ACC112 (cell line): ENCODE results near the gene ANKS1B.

ENCODE experiments used
- H2AFZ ChIP-seq: fragments of 200-600 bp; sonication (generic); one replicate; pipeline ENCODE4 v1.6.0; 2017; ENCODE audit warnings: antibody characterized with exemption, low read length; ENCODE audit not compliant: unreplicated experiment
- H3K27ac ChIP-seq: fragments of 200-600 bp; sonication (generic); 2 replicates; pipeline ENCODE4 v1.5.1; 2014; ENCODE audit warnings: low read depth, mild to moderate bottlenecking, antibody characterized with exemption, low read length, moderate library complexity
- H3K27me3 ChIP-seq: fragments of 200-600 bp; sonication (generic); 2 replicates; pipeline ENCODE4 v1.6.1; 2014; ENCODE audit warnings: mild to moderate bottlenecking, antibody characterized with exemption, low read length, moderate library complexity, mixed read lengths; ENCODE audit not compliant: insufficient read depth
- H3K36me3 ChIP-seq: fragments of 200-600 bp; sonication (generic); 2 replicates; pipeline ENCODE4 v1.6.1; 2016; ENCODE audit warnings: mild to moderate bottlenecking, antibody characterized with exemption, low read length, moderate library complexity, mixed read lengths; ENCODE audit not compliant: insufficient read depth
- H3K4me1 ChIP-seq: fragments of 200-600 bp; sonication (generic); one replicate; pipeline ENCODE4 v1.6.1; 2016; ENCODE audit warnings: low read length, mixed read lengths; ENCODE audit not compliant: insufficient read depth, unreplicated experiment, control insufficient read depth
- H3K4me3 ChIP-seq: fragments of 200-600 bp; sonication (generic); 2 replicates; pipeline ENCODE4 v1.5.1; 2014; ENCODE audit warnings: mild to moderate bottlenecking, low read depth, low read length
- H3K79me2 ChIP-seq: fragments of 200-600 bp; sonication (generic); one replicate; pipeline ENCODE4 v1.6.0; 2016; ENCODE audit warnings: low read length; ENCODE audit not compliant: control insufficient read depth, unreplicated experiment, insufficient read depth

The ANKS1B gene

DNA sequence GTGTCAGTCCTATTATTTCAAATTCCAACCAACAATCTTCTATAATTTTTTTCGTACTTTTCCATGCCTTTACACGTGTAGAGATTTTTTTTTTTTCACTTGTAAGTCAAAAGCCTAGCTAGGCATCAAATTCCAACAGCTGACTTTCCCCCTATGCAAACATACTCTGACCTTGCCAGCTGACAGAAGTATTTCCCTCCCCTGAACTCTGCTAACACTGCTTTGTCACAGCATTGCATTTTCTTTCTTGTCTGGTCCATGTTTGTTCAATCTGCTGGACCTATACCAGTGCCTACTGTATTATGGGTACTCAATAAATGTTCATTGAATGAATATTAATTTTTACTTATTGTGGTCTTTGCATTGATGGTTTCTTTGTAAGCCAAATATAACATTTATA lies 772.5 kb downstream of the ANKS1B start:
- no peak overlapping the region for H2AFZ ChIP-seq
- no peaks in the 10 kb centered on the region for H3K27me3 ChIP-seq
- H3K4me1 ChIP-seq, result no peaks in the 10 kb centered on the region
- no peak overlapping the region for H3K27ac ChIP-seq
- no peaks in the 10 kb centered on the region for H3K79me2 ChIP-seq
- H3K36me3 ChIP-seq, result no peaks in the 10 kb centered on the region
- H3K4me3 ChIP-seq, result no peak overlapping the region

DNA sequence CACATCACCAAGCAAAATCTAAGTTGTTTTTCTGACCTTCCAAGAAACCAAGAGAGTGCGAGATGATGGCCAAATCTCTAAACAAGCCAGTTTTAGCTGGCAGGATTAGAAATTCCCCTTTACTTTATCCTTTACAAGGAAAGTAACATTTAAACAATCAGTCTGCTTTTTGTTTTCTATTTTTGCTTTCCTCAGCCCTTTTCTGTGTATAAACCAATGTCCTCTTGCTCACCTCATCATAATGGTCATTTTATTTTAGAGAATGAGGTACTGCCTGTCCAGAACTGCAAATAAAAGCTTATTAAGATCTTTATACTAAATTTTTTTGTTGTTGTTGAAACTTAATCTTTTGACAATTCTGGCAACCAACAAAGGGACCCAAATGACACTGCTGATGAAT lies 779.6 kb downstream of the ANKS1B start:
- H3K79me2 ChIP-seq, result no peaks in the 10 kb centered on the region

DNA sequence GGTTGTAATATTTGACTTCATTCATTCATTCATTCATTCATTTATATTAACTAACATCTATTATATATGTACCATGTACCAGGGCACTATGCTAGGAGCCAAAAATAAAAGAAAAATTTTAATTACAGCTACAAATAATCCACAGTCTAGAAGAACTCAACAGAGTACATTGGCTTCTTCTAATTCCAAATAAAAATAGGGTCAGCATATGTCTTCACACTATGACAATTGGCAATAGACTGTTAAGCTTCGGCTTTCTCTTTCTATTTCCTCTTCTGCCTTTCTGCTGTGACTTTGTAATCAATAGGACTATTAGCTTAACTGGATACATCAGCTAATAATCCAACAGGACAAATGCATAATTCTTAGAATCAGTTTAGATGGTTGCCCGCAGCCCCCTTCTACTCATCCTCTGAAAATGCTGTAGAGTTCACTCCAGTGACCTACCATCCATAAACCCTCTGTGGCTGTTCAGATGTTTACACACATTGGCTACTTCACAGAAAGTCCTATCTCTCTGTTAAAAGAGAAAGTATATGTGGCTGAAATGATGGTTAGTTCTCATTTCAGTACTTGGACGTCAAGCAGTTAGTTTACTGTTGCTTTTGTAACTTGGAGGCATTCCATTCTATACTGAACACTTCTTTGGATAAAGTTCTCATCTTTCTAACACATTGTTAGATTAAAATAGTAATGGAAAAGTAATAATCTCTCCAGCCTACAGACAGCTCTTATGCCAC lies 782.7 kb downstream of the ANKS1B start:
- Histone ChIP-seq H3K27me3 (no peaks in the 10 kb centered on the region), H3K79me2 (no peaks in the 10 kb centered on the region), H3K27ac (no peak overlapping the region), H3K4me3 (no peak overlapping the region), H3K36me3 (no peaks in the 10 kb centered on the region), H2AFZ (no peak overlapping the region), H3K4me1 (no peaks in the 10 kb centered on the region)

More for the DNA sequence above, 779.6 kb downstream of the ANKS1B start:
- Histone ChIP-seq H3K4me1 (no peaks in the 10 kb centered on the region), H2AFZ (no peak overlapping the region), H3K36me3 (no peaks in the 10 kb centered on the region), H3K27ac (no peak overlapping the region), H3K4me3 (no peak overlapping the region), H3K27me3 (no peaks in the 10 kb centered on the region)

DNA sequence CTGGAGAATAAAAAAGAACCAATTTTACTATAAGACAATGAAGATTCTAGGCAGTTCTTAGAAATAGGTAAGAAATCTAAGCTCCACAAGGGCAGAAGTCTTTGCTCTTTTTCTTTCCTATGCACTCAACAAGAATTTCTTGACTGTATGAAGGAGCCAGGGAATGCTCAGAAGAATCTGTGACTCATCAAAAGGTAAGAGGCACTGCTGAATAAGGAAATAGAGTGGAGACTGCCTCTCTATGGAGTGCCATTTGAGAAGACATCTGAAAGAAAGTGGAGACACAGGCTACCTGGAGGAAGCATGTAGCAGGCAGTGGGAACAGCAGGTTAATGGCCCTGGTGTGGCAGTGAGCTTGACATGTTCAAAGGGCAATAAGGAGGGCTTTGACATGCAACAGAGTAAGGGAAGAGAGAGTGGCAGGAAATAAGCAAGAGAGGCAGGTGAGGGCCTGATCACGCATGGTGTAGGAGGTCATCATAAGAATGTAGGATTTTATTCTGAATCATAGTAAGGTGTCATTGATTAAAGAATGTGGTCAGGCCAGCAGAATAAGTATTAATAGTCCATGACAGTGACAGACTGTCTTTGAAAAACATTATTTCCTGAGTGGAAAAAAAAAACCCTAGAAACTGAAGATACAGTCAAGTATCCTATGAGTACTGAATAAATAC lies 783.9 kb downstream of the ANKS1B start:
- no peaks in the 10 kb centered on the region for H3K4me1 ChIP-seq
- H3K27ac ChIP-seq, result no peak overlapping the region
- no peak overlapping the region for H2AFZ ChIP-seq
- no peaks in the 10 kb centered on the region for H3K79me2 ChIP-seq
- no peaks in the 10 kb centered on the region for H3K27me3 ChIP-seq
- H3K36me3 ChIP-seq, result no peaks in the 10 kb centered on the region
- no peak overlapping the region for H3K4me3 ChIP-seq

DNA sequence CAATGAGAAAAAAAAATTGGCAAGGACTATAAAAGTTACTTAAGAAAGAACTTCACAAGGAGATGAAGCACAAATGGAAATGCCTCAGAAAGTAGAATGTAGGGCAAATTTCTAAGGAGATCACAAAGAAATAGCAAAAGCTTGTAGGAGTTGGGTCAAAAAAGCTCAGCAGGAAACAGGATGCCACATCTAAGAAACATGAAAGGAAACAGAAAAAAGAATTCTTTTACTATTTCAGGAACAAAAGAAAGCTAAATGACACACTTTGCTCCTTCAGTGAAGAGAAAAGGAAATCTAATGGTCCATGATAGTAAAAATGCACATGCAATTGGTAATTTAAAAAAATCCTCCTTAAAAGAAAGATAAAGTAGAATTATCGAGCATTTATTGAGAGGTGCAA lies 789.3 kb downstream of the ANKS1B start:
- H3K27ac ChIP-seq, result no peak overlapping the region
- no peaks in the 10 kb centered on the region for H3K79me2 ChIP-seq
- H2AFZ ChIP-seq, result no peak overlapping the region
- H3K36me3 ChIP-seq, result no peaks in the 10 kb centered on the region
- no peak overlapping the region for H3K4me3 ChIP-seq
- H3K27me3 ChIP-seq, result no peaks in the 10 kb centered on the region
- no peaks in the 10 kb centered on the region for H3K4me1 ChIP-seq

DNA sequence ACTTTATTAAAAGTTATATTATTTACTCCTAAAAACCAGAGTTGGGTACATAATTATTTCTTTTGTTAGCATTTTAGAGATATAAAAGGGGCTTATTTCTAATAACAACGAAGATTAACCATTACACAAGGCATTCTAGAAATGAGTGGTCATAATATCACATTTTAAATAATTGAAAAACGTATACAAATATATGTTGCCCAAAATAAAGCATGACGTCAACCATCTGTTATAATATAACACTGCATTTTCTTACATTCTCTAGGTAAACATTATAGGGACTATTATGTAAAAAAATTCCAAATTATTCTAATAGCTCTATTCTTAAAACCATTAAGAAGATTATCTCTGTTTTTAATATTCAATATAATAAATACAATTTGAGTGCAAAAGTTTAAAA lies 792.2 kb downstream of the ANKS1B start:
- Histone ChIP-seq H3K4me1 (no peaks in the 10 kb centered on the region), H2AFZ (no peak overlapping the region), H3K36me3 (no peaks in the 10 kb centered on the region), H3K79me2 (no peaks in the 10 kb centered on the region), H3K27ac (no peak overlapping the region), H3K4me3 (no peak overlapping the region), H3K27me3 (no peaks in the 10 kb centered on the region)

DNA sequence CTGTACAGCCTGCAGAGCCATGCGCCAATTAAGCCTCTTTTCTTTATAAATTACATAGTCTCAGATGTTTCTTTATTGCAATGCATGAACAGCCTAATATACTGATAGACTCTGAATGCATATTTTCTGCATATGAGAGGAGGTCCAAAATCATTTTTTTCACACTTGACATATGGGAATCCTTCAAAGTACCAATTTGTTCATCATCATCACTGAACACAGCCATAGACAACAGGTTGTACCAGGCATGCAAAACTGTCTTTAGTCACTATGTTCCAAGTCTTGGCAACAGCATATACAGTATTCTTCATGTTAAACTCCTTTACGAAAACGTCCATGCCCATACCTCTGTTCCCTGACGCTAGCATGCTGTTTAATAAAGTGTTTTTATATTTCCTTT lies 807.9 kb downstream of the ANKS1B start:
- H2AFZ ChIP-seq, result no peak overlapping the region
- no peaks in the 10 kb centered on the region for H3K4me1 ChIP-seq
- H3K27me3 ChIP-seq, result no peaks in the 10 kb centered on the region
- H3K79me2 ChIP-seq, result no peaks in the 10 kb centered on the region
- no peak overlapping the region for H3K27ac ChIP-seq
- H3K4me3 ChIP-seq, result no peak overlapping the region
- no peaks in the 10 kb centered on the region for H3K36me3 ChIP-seq

DNA sequence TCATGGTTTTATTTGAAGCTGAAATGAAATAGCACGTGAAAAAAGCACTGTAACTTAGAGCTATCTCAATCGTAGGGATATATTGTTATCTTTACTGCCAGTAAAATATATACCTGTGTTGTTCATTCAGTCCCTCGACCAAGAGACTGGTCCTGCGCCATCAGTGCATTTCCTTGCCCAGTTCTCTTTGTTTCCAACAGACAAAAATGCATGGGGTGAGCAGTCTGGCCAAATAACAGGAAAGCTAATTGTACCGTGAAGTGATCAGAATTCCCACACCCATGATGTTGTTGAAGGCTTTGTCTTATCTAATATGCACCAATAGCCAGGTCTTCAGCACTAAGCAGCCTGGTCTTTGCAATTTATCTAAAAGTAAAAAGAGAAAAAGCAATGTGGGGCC lies 814.3 kb downstream of the ANKS1B start:
- H3K4me1 ChIP-seq, result no peaks in the 10 kb centered on the region
- no peaks in the 10 kb centered on the region for H3K36me3 ChIP-seq

DNA sequence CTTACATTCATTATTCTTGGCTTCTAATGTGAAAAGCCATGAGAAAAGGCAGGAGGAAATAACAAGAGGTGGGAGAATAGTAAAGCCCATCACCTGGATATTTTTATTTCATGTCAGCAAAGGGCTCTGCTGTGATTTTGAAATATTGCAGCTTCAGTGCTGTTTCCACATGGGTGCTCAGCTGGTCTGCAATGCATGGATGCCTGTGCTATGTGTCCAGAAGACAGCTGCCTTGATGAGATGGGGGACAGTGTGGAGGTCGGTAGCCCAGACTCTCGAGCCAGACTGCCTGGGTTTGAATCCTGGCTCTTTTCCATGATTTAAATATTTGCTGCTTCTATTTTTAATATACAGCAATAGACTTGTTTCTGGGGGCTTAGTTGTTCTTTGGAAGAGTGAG lies 814.7 kb downstream of the ANKS1B start:
- no peak overlapping the region for H3K4me3 ChIP-seq
- no peak overlapping the region for H2AFZ ChIP-seq
- no peaks in the 10 kb centered on the region for H3K27me3 ChIP-seq
- no peaks in the 10 kb centered on the region for H3K36me3 ChIP-seq
- H3K4me1 ChIP-seq, result no peaks in the 10 kb centered on the region
- no peak overlapping the region for H3K27ac ChIP-seq
- H3K79me2 ChIP-seq, result no peaks in the 10 kb centered on the region

More for the DNA sequence above, 814.3 kb downstream of the ANKS1B start:
- H3K4me3 ChIP-seq, result no peak overlapping the region
- no peak overlapping the region for H3K27ac ChIP-seq
- H2AFZ ChIP-seq, result no peak overlapping the region
- no peaks in the 10 kb centered on the region for H3K27me3 ChIP-seq
- H3K79me2 ChIP-seq, result no peaks in the 10 kb centered on the region

DNA sequence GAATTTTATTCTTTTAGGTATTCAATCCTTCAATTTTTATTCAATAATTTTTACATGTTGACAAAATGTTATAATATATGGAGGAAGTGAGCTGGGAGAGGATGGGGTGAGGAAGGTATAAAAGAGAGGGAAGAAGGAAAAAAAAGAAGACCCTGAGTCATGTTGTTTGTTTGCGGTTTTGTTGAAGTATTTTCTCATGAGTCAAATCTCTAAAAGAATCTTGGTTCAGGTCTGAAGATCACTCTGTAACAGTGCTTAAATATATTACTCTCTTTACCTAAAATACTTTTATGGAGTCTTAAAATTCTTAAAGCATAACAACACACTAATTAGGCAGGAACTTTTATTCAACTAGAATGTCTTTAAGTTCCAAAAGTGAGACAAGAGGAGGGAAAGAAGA lies 826.8 kb downstream of the ANKS1B start:
- Histone ChIP-seq H3K4me1 (no peaks in the 10 kb centered on the region), H3K36me3 (no peaks in the 10 kb centered on the region), H3K4me3 (no peak overlapping the region), H3K27me3 (no peaks in the 10 kb centered on the region), H3K27ac (no peak overlapping the region), H3K79me2 (no peaks in the 10 kb centered on the region), H2AFZ (no peak overlapping the region)

DNA sequence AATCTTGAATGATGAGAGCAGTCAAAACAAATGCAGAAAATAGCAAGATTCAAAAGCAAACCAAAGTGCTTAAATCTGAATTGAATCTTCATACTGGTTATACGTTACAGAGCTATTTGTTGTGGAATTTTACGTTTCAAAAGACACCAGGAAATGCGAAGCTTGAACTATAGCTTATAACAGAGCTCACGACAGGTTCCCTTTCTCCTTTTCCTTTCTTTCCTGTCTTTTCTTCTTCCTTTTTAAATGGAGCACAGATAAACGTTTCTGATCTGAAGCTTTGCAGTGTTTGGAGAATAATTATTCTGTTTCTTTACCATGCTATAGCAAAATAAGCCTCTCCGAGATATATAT lies 829.8 kb downstream of the ANKS1B start:
- no peak overlapping the region for H3K27ac ChIP-seq
- no peaks in the 10 kb centered on the region for H3K36me3 ChIP-seq
- H2AFZ ChIP-seq, result no peak overlapping the region
- H3K4me1 ChIP-seq, result no peaks in the 10 kb centered on the region
- no peak overlapping the region for H3K4me3 ChIP-seq
- no peaks in the 10 kb centered on the region for H3K79me2 ChIP-seq
- H3K27me3 ChIP-seq, result no peaks in the 10 kb centered on the region
